ENCODE results near the gene VWA5B2. TPM values are rescaled to one million over a fixed set of nuclear protein-coding genes. Genes with fewer than 3 reads are reported as not detected.

Gene VWA5B2
- total and polyA plus RNA-seq, 2 of the 13 experiments (the other 11 are each of a cell fraction or from before 2014, with no cell fraction given): 0.03 to 0.04 TPM

DNA sequence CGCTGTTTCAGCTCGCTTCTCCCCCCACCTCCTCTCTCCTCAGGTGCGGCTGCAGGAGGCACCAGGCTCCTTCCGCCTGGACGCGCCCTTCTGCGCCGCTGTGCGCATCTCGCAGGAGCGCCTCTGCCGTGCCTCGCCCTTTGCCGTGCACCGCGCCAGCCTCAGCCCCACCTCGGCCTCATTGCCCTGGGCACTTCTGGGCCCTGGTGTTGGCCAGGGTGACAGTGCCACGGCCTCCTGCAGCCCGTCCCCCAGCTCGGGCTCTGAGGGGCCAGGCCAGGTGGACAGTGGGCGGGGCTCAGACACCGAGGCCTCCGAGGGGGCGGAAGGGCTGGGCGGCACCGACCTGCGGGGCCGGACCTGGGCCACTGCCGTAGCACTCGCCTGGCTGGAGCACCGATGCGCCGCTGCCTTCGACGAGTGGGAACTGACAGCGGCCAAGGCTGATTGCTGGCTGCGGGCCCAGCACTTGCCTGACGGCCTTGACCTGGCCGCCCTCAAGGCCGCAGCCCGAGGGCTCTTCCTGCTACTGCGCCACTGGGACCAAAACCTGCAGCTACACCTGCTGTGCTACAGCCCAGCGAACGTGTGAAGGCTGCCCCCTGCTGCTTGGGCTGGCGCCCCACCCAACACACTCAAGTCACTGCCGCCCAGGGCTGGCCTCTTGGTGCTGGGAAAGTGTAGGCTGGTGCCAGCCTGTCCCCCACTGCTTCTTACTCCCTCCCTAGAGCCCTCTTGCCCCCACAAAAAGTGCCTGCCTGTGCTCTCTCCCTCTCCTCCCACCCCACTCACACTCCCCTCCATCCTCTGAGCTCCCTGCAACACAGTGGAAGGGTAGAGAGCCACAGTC, 12.3 kb downstream of the VWA5B2 start (continued):
- TF ChIP-seq, protein P1, sequence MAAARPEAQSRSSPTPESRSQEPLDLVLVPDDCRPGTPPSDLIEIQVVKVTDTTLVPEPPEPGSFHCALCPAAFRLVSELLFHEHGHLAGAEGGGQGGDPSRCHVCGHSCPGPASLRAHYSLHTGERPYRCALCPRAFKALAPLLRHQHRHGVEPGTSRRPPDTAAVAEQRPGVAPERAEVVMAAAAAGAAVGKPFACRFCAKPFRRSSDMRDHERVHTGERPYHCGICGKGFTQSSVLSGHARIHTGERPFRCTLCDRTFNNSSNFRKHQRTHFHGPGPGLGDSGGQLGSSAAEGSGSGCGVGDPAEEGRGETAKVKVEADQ (CRISPR knock-in tag; IDR thresholded peaks at IDR 0.05; ENCODE audit: borderline replicate concordance): peak; percentile 66; the same call in 1 of the 2 replicates
- TF ChIP-seq ZNF264 (CRISPR knock-in tag; IDR thresholded peaks at IDR 0.05) (peak; percentile 95), ZNF777 (CRISPR knock-in tag; IDR thresholded peaks at IDR 0.05) (peak; percentile 89), KDM4B (CRISPR knock-in tag; IDR thresholded peaks at IDR 0.05) (peak; percentile 96), ZMYM4 (CRISPR knock-in tag; IDR thresholded peaks at IDR 0.05) (peak; percentile 86), ZNF549 (CRISPR knock-in tag; IDR thresholded peaks at IDR 0.05) (peak; percentile 75; the same call in 1 of the 2 replicates), ZFP62 (CRISPR knock-in tag; IDR thresholded peaks at IDR 0.05) (no peak), ATM (IDR thresholded peaks at IDR 0.05; ENCODE audit: borderline replicate concordance) (no peak), ZFAT (CRISPR knock-in tag; conservative IDR thresholded peaks at IDR 0.05) (0 out of 2 replicates have a peak, but pooled peaks have one; percentile 57), HHEX (CRISPR knock-in tag; IDR thresholded peaks at IDR 0.05) (no peak), RBM22 (optimal IDR thresholded peaks at IDR 0.05; ENCODE audit: low read length) (no peak), MIER2 (CRISPR knock-in tag; IDR thresholded peaks at IDR 0.05) (peak; percentile 94), JUN (CRISPR knock-in tag; IDR thresholded peaks at IDR 0.05) (peak; percentile 34; the same call in 1 of the 2 replicates), RELA (CRISPR knock-in tag; IDR thresholded peaks at IDR 0.05) (peak; percentile 92; the same call in 1 of the 2 replicates)
- TF ChIP-seq, protein P2, sequence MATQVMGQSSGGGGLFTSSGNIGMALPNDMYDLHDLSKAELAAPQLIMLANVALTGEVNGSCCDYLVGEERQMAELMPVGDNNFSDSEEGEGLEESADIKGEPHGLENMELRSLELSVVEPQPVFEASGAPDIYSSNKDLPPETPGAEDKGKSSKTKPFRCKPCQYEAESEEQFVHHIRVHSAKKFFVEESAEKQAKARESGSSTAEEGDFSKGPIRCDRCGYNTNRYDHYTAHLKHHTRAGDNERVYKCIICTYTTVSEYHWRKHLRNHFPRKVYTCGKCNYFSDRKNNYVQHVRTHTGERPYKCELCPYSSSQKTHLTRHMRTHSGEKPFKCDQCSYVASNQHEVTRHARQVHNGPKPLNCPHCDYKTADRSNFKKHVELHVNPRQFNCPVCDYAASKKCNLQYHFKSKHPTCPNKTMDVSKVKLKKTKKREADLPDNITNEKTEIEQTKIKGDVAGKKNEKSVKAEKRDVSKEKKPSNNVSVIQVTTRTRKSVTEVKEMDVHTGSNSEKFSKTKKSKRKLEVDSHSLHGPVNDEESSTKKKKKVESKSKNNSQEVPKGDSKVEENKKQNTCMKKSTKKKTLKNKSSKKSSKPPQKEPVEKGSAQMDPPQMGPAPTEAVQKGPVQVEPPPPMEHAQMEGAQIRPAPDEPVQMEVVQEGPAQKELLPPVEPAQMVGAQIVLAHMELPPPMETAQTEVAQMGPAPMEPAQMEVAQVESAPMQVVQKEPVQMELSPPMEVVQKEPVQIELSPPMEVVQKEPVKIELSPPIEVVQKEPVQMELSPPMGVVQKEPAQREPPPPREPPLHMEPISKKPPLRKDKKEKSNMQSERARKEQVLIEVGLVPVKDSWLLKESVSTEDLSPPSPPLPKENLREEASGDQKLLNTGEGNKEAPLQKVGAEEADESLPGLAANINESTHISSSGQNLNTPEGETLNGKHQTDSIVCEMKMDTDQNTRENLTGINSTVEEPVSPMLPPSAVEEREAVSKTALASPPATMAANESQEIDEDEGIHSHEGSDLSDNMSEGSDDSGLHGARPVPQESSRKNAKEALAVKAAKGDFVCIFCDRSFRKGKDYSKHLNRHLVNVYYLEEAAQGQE (IDR thresholded peaks at IDR 0.05; ENCODE audit: borderline replicate concordance in 1 of 2, low read depth in 1 of 2, low read length in 2 of 2): peak in 1 of 2 experiments; percentile 66; a peak in 1 of 4 replicates
- TF ChIP-seq, protein P3, sequence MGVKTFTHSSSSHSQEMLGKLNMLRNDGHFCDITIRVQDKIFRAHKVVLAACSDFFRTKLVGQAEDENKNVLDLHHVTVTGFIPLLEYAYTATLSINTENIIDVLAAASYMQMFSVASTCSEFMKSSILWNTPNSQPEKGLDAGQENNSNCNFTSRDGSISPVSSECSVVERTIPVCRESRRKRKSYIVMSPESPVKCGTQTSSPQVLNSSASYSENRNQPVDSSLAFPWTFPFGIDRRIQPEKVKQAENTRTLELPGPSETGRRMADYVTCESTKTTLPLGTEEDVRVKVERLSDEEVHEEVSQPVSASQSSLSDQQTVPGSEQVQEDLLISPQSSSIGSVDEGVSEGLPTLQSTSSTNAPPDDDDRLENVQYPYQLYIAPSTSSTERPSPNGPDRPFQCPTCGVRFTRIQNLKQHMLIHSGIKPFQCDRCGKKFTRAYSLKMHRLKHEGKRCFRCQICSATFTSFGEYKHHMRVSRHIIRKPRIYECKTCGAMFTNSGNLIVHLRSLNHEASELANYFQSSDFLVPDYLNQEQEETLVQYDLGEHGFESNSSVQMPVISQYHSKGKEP (CRISPR knock-in tag; IDR thresholded peaks at IDR 0.05): no peak
- TF ChIP-seq, protein P4, sequence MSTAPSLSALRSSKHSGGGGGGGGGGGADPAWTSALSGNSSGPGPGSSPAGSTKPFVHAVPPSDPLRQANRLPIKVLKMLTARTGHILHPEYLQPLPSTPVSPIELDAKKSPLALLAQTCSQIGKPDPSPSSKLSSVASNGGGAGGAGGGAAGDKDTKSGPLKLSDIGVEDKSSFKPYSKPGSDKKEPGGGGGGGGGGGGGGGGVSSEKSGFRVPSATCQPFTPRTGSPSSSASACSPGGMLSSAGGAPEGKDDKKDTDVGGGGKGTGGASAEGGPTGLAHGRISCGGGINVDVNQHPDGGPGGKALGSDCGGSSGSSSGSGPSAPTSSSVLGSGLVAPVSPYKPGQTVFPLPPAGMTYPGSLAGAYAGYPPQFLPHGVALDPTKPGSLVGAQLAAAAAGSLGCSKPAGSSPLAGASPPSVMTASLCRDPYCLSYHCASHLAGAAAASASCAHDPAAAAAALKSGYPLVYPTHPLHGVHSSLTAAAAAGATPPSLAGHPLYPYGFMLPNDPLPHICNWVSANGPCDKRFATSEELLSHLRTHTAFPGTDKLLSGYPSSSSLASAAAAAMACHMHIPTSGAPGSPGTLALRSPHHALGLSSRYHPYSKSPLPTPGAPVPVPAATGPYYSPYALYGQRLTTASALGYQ (CRISPR knock-in tag; IDR thresholded peaks at IDR 0.05): peak; percentile 84
- TF ChIP-seq, protein P5, sequence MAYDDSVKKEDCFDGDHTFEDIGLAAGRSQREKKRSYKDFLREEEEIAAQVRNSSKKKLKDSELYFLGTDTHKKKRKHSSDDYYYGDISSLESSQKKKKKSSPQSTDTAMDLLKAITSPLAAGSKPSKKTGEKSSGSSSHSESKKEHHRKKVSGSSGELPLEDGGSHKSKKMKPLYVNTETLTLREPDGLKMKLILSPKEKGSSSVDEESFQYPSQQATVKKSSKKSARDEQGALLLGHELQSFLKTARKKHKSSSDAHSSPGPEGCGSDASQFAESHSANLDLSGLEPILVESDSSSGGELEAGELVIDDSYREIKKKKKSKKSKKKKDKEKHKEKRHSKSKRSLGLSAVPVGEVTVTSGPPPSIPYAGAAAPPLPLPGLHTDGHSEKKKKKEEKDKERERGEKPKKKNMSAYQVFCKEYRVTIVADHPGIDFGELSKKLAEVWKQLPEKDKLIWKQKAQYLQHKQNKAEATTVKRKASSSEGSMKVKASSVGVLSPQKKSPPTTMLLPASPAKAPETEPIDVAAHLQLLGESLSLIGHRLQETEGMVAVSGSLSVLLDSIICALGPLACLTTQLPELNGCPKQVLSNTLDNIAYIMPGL (CRISPR knock-in tag; IDR thresholded peaks at IDR 0.05; ENCODE audit: borderline replicate concordance in 1 of 2, low read depth in 1 of 2): peak; percentile 85 to 93; a peak in 3 of 4 replicates

Measured in HepG2 (cell line).